ENCODE measurements around the gene MPI.

DNA sequence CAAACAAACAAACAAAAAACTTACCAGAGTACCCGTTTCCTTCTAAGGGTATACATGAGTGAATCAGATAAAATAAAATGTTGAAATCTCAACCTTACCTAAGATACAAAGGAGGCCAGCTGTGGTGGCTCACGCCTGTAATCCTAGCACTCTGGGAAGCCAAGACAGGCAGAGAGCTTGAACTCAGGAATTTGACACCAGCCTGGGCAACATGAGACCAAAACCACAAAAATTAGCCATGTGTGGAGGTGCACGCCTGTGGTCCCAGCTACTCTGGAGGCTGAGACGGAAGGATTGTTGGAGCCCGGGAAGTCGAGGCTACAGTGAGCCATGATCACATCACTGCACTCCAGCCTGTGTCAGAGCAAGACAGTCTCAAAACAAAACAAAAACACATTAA is 27.8 kb downstream of the MPI start:
- TF ChIP-seq POLR2A (IDR thresholded peaks at IDR 0.05) (no peak), CTCF (IDR thresholded peaks at IDR 0.05) (no peak), EP300 (IDR thresholded peaks at IDR 0.05) (no peak)
